Liver (tissue), 9 donors: ENCODE measurements around the gene RNLS. TPM values are rescaled to one million over a fixed set of nuclear protein-coding genes. Genes with fewer than 3 reads are reported as not detected.

ENCODE experiments used
- DNase-seq: peaks from one replicate; pipeline ENCODE4 v3.0.0-alpha.2; 2017; ENCODE audit warnings: low spot score
- H3K27ac ChIP-seq, 2 donors: one replicate each; pipeline ENCODE4 v1.7.0; 2013; ENCODE audit warnings: inconsistent platforms in 2 of 2, low read length in 2 of 2, control low read depth in 1 of 2, low read depth in 1 of 2, mild to moderate bottlenecking in 1 of 2
- H3K27me3 ChIP-seq, 4 donors: one replicate each; pipeline versions ENCODE4 v1.6.1 to v1.7.0; 2013; ENCODE audit warnings: low read length in 3 of 4, inconsistent platforms in 1 of 4, mild to moderate bottlenecking in 1 of 4, moderate library complexity in 1 of 4; ENCODE audit not compliant: control insufficient read depth in 4 of 4, insufficient read depth in 4 of 4
- H3K36me3 ChIP-seq, 4 donors: one replicate each; pipeline versions ENCODE4 v1.6.1 to v1.7.0; 2013; ENCODE audit warnings: low read length in 3 of 4, mild to moderate bottlenecking in 3 of 4, low read depth in 1 of 4, moderate library complexity in 1 of 4; ENCODE audit not compliant: control insufficient read depth in 4 of 4, insufficient read depth in 3 of 4
- H3K4me1 ChIP-seq, 4 donors: one replicate each; pipeline versions ENCODE4 v1.6.1 to v1.7.0; 2013; ENCODE audit warnings: low read length in 3 of 4, mild to moderate bottlenecking in 3 of 4, moderate library complexity in 1 of 4; ENCODE audit not compliant: control insufficient read depth in 4 of 4, insufficient read depth in 4 of 4
- H3K4me3 ChIP-seq, 3 donors: one replicate each; pipeline versions ENCODE4 v1.6.1 to v1.7.0; 2013; ENCODE audit warnings: low read length in 3 of 3, control low read depth in 1 of 3, low read depth in 1 of 3, mild to moderate bottlenecking in 1 of 3
- H3K9ac ChIP-seq, 2 donors: one replicate each; pipeline ENCODE4 v1.7.0; 2013; ENCODE audit warnings: low read length in 2 of 2, mild to moderate bottlenecking in 2 of 2, moderate library complexity in 2 of 2, control low read depth in 1 of 2, low read depth in 1 of 2
- H3K9me3 ChIP-seq, 4 donors: one replicate each; pipeline versions ENCODE4 v1.6.1 to v1.7.0; 2013; ENCODE audit warnings: low read length in 3 of 4; ENCODE audit not compliant: control insufficient read depth in 4 of 4
- EGR1 ChIP-seq, 2 donors: IDR thresholded peaks; 2 replicates each; pipeline ENCODE4 v1.6.1; 2016 to 2018; ENCODE audit warnings: antibody characterized with exemption in 2 of 2, low read depth in 2 of 2
- FOXA1 ChIP-seq: IDR thresholded peaks from 2 replicates; pipeline ENCODE4 v1.6.1; 2016; ENCODE audit warnings: antibody characterized with exemption
- FOXA2 ChIP-seq: IDR thresholded peaks from 2 replicates; pipeline ENCODE4 v1.6.1; 2016; ENCODE audit warnings: antibody characterized with exemption
- GABPA ChIP-seq, 2 donors: IDR thresholded peaks in 1 of 2; conservative IDR thresholded peaks in 1 of 2; 2 replicates each; pipeline ENCODE4 v1.6.1; 2016; ENCODE audit warnings: antibody characterized with exemption in 2 of 2, mild to moderate bottlenecking in 1 of 2, moderate library complexity in 1 of 2
- HNF4A ChIP-seq, 2 donors: conservative IDR thresholded peaks; 2 replicates each; pipeline ENCODE4 v1.6.1; 2016; ENCODE audit warnings: antibody characterized with exemption in 2 of 2, mild to moderate bottlenecking in 2 of 2
- HNF4G ChIP-seq: IDR thresholded peaks from 2 replicates; pipeline ENCODE4 v1.6.1; 2016; ENCODE audit warnings: antibody characterized with exemption
- JUND ChIP-seq, 2 donors: IDR thresholded peaks; 2 replicates each; pipeline ENCODE4 v1.6.1; 2016; ENCODE audit warnings: antibody characterized with exemption in 2 of 2
- NR2F2 ChIP-seq: IDR thresholded peaks from 2 replicates; pipeline ENCODE4 v1.6.1; 2016; ENCODE audit warnings: antibody characterized with exemption
- RAD21 ChIP-seq, 2 donors: IDR thresholded peaks; 2 replicates each; pipeline ENCODE4 v1.6.1; 2016; ENCODE audit warnings: antibody characterized with exemption in 2 of 2, mild to moderate bottlenecking in 2 of 2
- RXRA ChIP-seq, 2 donors: IDR thresholded peaks; 2 replicates each; pipeline ENCODE4 v1.6.1; 2017 to 2018; ENCODE audit warnings: antibody characterized with exemption in 2 of 2, mild to moderate bottlenecking in 1 of 2
- SP1 ChIP-seq: IDR thresholded peaks from 2 replicates; pipeline ENCODE4 v1.6.1; 2018; ENCODE audit warnings: antibody characterized with exemption, mild to moderate bottlenecking
- TAF1 ChIP-seq: conservative IDR thresholded peaks from 2 replicates; pipeline ENCODE4 v1.6.1; 2016; ENCODE audit warnings: antibody characterized with exemption, mild to moderate bottlenecking
- YY1 ChIP-seq: IDR thresholded peaks from 2 replicates; pipeline ENCODE4 v1.6.1; 2016; ENCODE audit warnings: antibody characterized with exemption, mild to moderate bottlenecking
- WGBS: extraction: QIAGEN DNeasy Blood & Tissue Kit; methylation state at CpG from one replicate; pipeline ENCODE4 v1.1.7; 2013; 5-methylcytosine and 5-hydroxymethylcytosine counted together
- polyA plus RNA-seq, 2 donors: library from polyadenylated mRNA; stranded (reverse) in 1 of 2; unstranded in 1 of 2; fragments of 200-250 nt in 1 of 2; fragments of >200 nt in 1 of 2; fragmentation: Nextera tagmentation in 1 of 2; extraction: Ambion mirVana in 1 of 2; gene quantifications; one replicate each; pipeline versions ENCODE4 v1.2.1 to v1.2.3, GENCODE V29; 2013 to 2015
- total RNA-seq, 2 donors: library from RNA; depleted of rRNA; stranded (reverse); fragments of >200 nt; gene quantifications; one replicate each; pipeline ENCODE4 v1.2.3, GENCODE V29; 2014
- TF ChIP-seq, protein P1 (sequence below): IDR thresholded peaks from 2 replicates; pipeline ENCODE4 v1.6.1; 2016; ENCODE audit warnings: antibody characterized with exemption, mild to moderate bottlenecking
- TF ChIP-seq, protein P2 (sequence below): IDR thresholded peaks from 2 replicates; pipeline ENCODE4 v1.6.1; 2016; ENCODE audit warnings: antibody characterized with exemption
- TF ChIP-seq, protein P3 (sequence below): IDR thresholded peaks from 2 replicates; pipeline ENCODE4 v1.6.1; 2016; ENCODE audit warnings: antibody characterized with exemption
- TF ChIP-seq, protein P4 (sequence below): IDR thresholded peaks from 2 replicates; pipeline ENCODE4 v1.6.1; 2016; ENCODE audit warnings: antibody characterized with exemption
- TF ChIP-seq, protein P5 (sequence below): fragments of 150-350 bp; IDR thresholded peaks from 2 replicates; pipeline ENCODE4 v1.5.1; 2017; ENCODE audit warnings: improper control_type of control experiment, low read depth, low read length; ENCODE audit not compliant: missing input control
- donor health status: healthy.
- donor health status: healthy.
- donor health status: healthy.
- donor health status: healthy.
- donor health status: healthy.

RNLS gene
- total and polyA plus RNA-seq, 4 donors, result 4.1 to 12.4 (median 7.5) TPM

DNA sequence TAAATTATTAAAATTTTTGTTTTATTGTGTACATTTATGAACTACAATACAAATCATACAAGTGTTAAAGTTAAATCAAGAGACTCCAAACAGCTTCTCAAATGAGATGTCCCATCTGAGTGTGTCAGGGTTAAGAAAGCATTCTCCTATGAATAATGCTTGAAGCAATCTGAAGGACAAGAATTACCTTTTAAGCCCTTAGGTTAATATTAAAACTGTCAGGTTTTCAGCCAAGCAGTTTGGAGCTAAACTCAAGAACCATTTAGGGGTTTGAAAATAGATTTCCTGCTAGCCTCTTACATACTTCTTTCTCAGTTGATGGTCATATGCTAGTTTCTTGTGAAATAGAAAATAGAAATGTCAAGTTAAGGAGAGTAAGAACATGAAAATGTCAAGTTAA lies 41.7 kb upstream of the RNLS start:
- TF ChIP-seq YY1, result no peak
- no peak for TF ChIP-seq HNF4G
- no peak for TF ChIP-seq EGR1 (IDR thresholded peaks at IDR 0.05; ENCODE audit: low read depth in 2 of 2)
- TF ChIP-seq, protein P1, sequence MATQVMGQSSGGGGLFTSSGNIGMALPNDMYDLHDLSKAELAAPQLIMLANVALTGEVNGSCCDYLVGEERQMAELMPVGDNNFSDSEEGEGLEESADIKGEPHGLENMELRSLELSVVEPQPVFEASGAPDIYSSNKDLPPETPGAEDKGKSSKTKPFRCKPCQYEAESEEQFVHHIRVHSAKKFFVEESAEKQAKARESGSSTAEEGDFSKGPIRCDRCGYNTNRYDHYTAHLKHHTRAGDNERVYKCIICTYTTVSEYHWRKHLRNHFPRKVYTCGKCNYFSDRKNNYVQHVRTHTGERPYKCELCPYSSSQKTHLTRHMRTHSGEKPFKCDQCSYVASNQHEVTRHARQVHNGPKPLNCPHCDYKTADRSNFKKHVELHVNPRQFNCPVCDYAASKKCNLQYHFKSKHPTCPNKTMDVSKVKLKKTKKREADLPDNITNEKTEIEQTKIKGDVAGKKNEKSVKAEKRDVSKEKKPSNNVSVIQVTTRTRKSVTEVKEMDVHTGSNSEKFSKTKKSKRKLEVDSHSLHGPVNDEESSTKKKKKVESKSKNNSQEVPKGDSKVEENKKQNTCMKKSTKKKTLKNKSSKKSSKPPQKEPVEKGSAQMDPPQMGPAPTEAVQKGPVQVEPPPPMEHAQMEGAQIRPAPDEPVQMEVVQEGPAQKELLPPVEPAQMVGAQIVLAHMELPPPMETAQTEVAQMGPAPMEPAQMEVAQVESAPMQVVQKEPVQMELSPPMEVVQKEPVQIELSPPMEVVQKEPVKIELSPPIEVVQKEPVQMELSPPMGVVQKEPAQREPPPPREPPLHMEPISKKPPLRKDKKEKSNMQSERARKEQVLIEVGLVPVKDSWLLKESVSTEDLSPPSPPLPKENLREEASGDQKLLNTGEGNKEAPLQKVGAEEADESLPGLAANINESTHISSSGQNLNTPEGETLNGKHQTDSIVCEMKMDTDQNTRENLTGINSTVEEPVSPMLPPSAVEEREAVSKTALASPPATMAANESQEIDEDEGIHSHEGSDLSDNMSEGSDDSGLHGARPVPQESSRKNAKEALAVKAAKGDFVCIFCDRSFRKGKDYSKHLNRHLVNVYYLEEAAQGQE, result no peak
- TF ChIP-seq FOXA1, result no peak
- TF ChIP-seq JUND (IDR thresholded peaks at IDR 0.05), result no peak
- no peak for TF ChIP-seq TAF1
- TF ChIP-seq FOXA2, result no peak
- TF ChIP-seq, protein P2, sequence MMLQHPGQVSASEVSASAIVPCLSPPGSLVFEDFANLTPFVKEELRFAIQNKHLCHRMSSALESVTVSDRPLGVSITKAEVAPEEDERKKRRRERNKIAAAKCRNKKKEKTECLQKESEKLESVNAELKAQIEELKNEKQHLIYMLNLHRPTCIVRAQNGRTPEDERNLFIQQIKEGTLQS, result no peak
- no peak for TF ChIP-seq RAD21 (IDR thresholded peaks at IDR 0.05)
- TF ChIP-seq, protein P3, sequence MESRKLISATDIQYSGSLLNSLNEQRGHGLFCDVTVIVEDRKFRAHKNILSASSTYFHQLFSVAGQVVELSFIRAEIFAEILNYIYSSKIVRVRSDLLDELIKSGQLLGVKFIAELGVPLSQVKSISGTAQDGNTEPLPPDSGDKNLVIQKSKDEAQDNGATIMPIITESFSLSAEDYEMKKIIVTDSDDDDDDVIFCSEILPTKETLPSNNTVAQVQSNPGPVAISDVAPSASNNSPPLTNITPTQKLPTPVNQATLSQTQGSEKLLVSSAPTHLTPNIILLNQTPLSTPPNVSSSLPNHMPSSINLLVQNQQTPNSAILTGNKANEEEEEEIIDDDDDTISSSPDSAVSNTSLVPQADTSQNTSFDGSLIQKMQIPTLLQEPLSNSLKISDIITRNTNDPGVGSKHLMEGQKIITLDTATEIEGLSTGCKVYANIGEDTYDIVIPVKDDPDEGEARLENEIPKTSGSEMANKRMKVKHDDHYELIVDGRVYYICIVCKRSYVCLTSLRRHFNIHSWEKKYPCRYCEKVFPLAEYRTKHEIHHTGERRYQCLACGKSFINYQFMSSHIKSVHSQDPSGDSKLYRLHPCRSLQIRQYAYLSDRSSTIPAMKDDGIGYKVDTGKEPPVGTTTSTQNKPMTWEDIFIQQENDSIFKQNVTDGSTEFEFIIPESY, result no peak
- H3K27me3 ChIP-seq, result no peaks in the 10 kb centered on the region
- H3K9ac ChIP-seq, result no peak overlapping the region
- no peak overlapping the region for H3K27ac ChIP-seq
- H3K4me3 ChIP-seq, result no peak overlapping the region
- peaks cover 0 to 4% (median 0%) of the 10 kb centered on the region in 4 donors for H3K9me3 ChIP-seq
- H3K4me1 ChIP-seq, result no peaks in the 10 kb centered on the region
- H3K36me3 ChIP-seq, result no peaks in the 10 kb centered on the region
- DNase-seq, result no peak

DNA sequence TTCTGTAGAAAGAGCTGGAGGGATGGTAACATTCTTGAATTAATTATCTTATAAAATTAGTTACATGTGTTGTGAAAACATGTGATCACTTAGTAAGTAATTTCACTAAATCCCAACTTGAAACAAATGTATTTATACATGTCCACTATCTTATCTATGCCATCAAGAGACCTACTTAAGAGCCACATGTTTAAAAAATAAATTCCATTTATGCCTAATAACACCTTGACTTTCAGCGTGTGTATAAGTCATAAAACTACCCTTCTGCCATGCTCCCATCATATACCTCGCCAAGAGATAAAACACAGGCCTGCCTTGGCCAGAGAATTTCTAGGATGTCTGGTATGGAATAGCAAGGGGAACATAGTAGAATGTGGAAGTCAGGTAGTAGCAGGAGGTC lies 40.7 kb upstream of the RNLS start:
- peaks cover 0 to 2% (median under 1%) of the 10 kb centered on the region in 4 donors for H3K4me1 ChIP-seq
- H3K9ac ChIP-seq, result no peak overlapping the region
- H3K9me3 ChIP-seq, result peaks cover 0 to 4% (median 0%) of the 10 kb centered on the region in 4 donors
- H3K27me3 ChIP-seq, result no peaks in the 10 kb centered on the region
- H3K27ac ChIP-seq, result no peak overlapping the region
- DNase-seq, result no peak
- no peaks in the 10 kb centered on the region for H3K36me3 ChIP-seq
- TF ChIP-seq, protein P1, result no peak
- TF ChIP-seq FOXA1 (no peak), GABPA (IDR thresholded peaks at IDR 0.05 in 1 of 2, conservative IDR thresholded peaks at IDR 0.05 in 1 of 2) (no peak), NR2F2 (no peak), TAF1 (no peak), JUND (IDR thresholded peaks at IDR 0.05) (no peak), YY1 (no peak), RXRA (IDR thresholded peaks at IDR 0.05) (no peak), RAD21 (IDR thresholded peaks at IDR 0.05) (no peak), SP1 (no peak), HNF4G (no peak), EGR1 (IDR thresholded peaks at IDR 0.05; ENCODE audit: low read depth in 2 of 2) (no peak), HNF4A (conservative IDR thresholded peaks at IDR 0.05) (no peak), FOXA2 (no peak)
- TF ChIP-seq, protein P2, result no peak
- TF ChIP-seq, protein P4, sequence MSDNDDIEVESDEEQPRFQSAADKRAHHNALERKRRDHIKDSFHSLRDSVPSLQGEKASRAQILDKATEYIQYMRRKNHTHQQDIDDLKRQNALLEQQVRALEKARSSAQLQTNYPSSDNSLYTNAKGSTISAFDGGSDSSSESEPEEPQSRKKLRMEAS, result no peak
- TF ChIP-seq, protein P3, result no peak
- TF ChIP-seq, protein P5, sequence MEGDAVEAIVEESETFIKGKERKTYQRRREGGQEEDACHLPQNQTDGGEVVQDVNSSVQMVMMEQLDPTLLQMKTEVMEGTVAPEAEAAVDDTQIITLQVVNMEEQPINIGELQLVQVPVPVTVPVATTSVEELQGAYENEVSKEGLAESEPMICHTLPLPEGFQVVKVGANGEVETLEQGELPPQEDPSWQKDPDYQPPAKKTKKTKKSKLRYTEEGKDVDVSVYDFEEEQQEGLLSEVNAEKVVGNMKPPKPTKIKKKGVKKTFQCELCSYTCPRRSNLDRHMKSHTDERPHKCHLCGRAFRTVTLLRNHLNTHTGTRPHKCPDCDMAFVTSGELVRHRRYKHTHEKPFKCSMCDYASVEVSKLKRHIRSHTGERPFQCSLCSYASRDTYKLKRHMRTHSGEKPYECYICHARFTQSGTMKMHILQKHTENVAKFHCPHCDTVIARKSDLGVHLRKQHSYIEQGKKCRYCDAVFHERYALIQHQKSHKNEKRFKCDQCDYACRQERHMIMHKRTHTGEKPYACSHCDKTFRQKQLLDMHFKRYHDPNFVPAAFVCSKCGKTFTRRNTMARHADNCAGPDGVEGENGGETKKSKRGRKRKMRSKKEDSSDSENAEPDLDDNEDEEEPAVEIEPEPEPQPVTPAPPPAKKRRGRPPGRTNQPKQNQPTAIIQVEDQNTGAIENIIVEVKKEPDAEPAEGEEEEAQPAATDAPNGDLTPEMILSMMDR, result no peak
- no peak overlapping the region for H3K4me3 ChIP-seq
- 88% methylated on average over 2 of the region's 2 CpGs for WGBS
